Duodenal mucosa (tissue), 2 donors: ENCODE results near the gene GSK3B.
"Not testable (repeated sequence)": the region's sequence is repeated elsewhere in the genome, so short reads cannot be mapped to it uniquely, and the experiment has no call there.

Experiments used
- H3K27ac ChIP-seq: one replicate; pipeline ENCODE4 v1.7.0; 2013; ENCODE audit warnings: low read depth, low read length
- H3K27me3 ChIP-seq, 2 donors: one replicate each; pipeline ENCODE4 v1.7.0; 2013; ENCODE audit warnings: low read length in 2 of 2, control low read depth in 1 of 2; ENCODE audit not compliant: insufficient read depth in 2 of 2, control insufficient read depth in 1 of 2
- H3K36me3 ChIP-seq, 2 donors: one replicate each; pipeline ENCODE4 v1.7.0; 2013; ENCODE audit warnings: low read length in 2 of 2, control low read depth in 1 of 2; ENCODE audit not compliant: insufficient read depth in 2 of 2, control insufficient read depth in 1 of 2
- H3K4me1 ChIP-seq, 2 donors: one replicate each; pipeline ENCODE4 v1.7.0; 2013; ENCODE audit warnings: low read length in 2 of 2, control low read depth in 1 of 2; ENCODE audit not compliant: insufficient read depth in 2 of 2, control insufficient read depth in 1 of 2
- H3K4me3 ChIP-seq, 2 donors: one replicate each; pipeline ENCODE4 v1.7.0; 2013; ENCODE audit warnings: low read length in 2 of 2, low read depth in 1 of 2
- H3K9ac ChIP-seq, 2 donors: one replicate each; pipeline ENCODE4 v1.7.0; 2013; ENCODE audit warnings: low read length in 2 of 2, low read depth in 1 of 2
- H3K9me3 ChIP-seq, 2 donors: one replicate each; pipeline ENCODE4 v1.7.0; 2013; ENCODE audit warnings: low read length in 2 of 2, control low read depth in 1 of 2; ENCODE audit not compliant: control insufficient read depth in 1 of 2

The GSK3B gene

DNA sequence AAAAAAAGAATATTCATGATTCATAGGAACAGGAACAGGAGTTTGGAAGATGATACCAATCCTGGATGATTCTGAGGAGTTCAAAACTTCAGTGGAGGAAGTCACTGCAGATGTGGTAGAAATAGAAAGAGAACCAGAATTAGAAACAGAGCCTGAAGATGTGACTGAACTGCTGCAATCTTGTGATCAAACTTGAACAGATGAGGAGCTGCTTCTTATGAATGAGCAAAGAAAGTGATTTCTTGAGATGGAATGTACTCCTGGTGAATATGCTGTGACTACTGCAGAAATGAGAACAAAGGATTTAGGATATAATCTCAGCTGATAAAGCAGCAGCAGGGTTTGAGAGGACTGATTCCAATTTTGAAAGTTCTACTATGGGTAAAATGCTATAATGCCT lies 72.7 kb downstream of the GSK3B start:
- Histone ChIP-seq H3K27me3 (no peaks in the 10 kb centered on the region), H3K36me3 (no peaks in the 10 kb centered on the region), H3K4me1 (peaks cover 0 to 11% of the 10 kb centered on the region in 2 donors), H3K9me3 (no peaks in the 10 kb centered on the region), H3K9ac (no peak overlapping the region), H3K4me3 (no peak overlapping the region), H3K27ac (no peak overlapping the region)

- no peaks in the 10 kb centered on the region for H3K9me3 ChIP-seq
- peaks cover 3 to 15% of the 10 kb centered on the region in 2 donors for H3K4me1 ChIP-seq
- no peak overlapping the region for H3K4me3 ChIP-seq
- no peaks in the 10 kb centered on the region for H3K27me3 ChIP-seq
- H3K9ac ChIP-seq = no peak overlapping the region
- no peak overlapping the region for H3K27ac ChIP-seq
- no peaks in the 10 kb centered on the region for H3K36me3 ChIP-seq
These were observed 75.9 kb downstream of the GSK3B start for GRCh38 chr3:120018299-120018698.

DNA sequence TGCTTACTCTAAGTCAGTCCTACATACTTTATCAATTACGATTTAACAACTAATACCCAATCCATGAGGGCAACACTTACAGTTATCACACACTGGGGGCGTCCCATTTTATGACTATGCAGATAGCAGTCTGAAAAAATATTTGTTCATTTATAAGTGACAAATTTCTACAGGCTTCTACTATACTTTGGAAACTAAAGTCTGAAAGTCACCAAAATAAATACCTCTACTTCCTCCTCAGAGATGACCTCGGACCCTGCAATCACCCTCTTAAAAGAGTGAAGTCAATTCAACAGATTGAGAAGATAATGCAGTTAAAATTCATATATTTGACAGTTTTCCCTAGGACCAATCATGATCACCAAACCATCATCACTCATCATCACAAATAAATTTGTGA lies 76.6 kb downstream of the GSK3B start:
- H3K27ac ChIP-seq = no peak overlapping the region
- peaks cover 5 to 15% of the 10 kb centered on the region in 2 donors for H3K4me1 ChIP-seq
- no peaks in the 10 kb centered on the region for H3K27me3 ChIP-seq
- no peak overlapping the region for H3K9ac ChIP-seq
- H3K4me3 ChIP-seq = no peak overlapping the region
- no peaks in the 10 kb centered on the region for H3K36me3 ChIP-seq
- H3K9me3 ChIP-seq = no peaks in the 10 kb centered on the region

- Histone ChIP-seq H3K9ac (no peak overlapping the region), H3K27me3 (no peaks in the 10 kb centered on the region), H3K36me3 (no peaks in the 10 kb centered on the region), H3K9me3 (no peaks in the 10 kb centered on the region), H3K27ac (no peak overlapping the region), H3K4me1 (peaks cover 5 to 15% of the 10 kb centered on the region in 2 donors), H3K4me3 (no peak overlapping the region)
These were observed 80.8 kb downstream of the GSK3B start for GRCh38 chr3:120013481-120013880.

GRCh38 chr3:120005741-120006140 lies 88.5 kb downstream of the GSK3B start:
- not testable (repeated sequence) for H3K27ac ChIP-seq, H3K9ac ChIP-seq, H3K4me3 ChIP-seq, H3K9me3 ChIP-seq, H3K4me1 ChIP-seq, H3K27me3 ChIP-seq, H3K36me3 ChIP-seq

- H3K9ac ChIP-seq, H3K36me3 ChIP-seq, H3K27me3 ChIP-seq, H3K4me3 ChIP-seq, H3K4me1 ChIP-seq, H3K27ac ChIP-seq, H3K9me3 ChIP-seq: not testable (repeated sequence)
These were observed 90.2 kb downstream of the GSK3B start for GRCh38 chr3:120004008-120004498.

- H3K27me3 ChIP-seq = no peaks in the 10 kb centered on the region
- peaks cover 6 to 11% of the 10 kb centered on the region in 2 donors for H3K36me3 ChIP-seq
- H3K4me1 ChIP-seq = peaks cover 4 to 6% of the 10 kb centered on the region in 2 donors
- no peak overlapping the region for H3K27ac ChIP-seq
- H3K9ac ChIP-seq = no peak overlapping the region
- no peak overlapping the region for H3K4me3 ChIP-seq
- no peaks in the 10 kb centered on the region for H3K9me3 ChIP-seq
These were observed 96.1 kb downstream of the GSK3B start for GRCh38 chr3:119998166-119998565.

DNA sequence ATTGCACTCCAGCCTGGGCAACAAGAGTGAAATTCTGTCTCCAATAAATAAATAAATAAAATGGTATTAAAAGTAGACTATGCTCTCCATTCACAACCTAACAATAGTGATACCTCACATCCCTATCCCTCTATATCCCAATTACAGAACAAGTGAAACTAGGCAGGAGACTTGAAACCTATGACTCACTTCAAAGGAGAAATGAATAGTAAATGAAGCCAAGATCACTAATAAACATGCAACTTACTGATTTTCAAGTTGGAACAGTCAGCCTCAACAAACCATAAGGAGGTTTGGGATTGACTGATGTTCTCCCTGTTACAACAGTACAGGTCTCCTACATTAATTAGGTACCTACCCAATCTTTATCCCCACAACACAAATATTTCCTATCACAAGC lies 103.4 kb downstream of the GSK3B start:
- H3K9ac ChIP-seq = no peak overlapping the region
- H3K36me3 ChIP-seq = no peaks in the 10 kb centered on the region
- no peak overlapping the region for H3K4me3 ChIP-seq
- peaks cover 0 to 4% of the 10 kb centered on the region in 2 donors for H3K9me3 ChIP-seq
- H3K27ac ChIP-seq = no peak overlapping the region
- H3K4me1 ChIP-seq = peaks cover 10 to 12% of the 10 kb centered on the region in 2 donors
- H3K27me3 ChIP-seq = no peaks in the 10 kb centered on the region

- Histone ChIP-seq H3K36me3 (no peaks in the 10 kb centered on the region), H3K4me3 (no peak overlapping the region), H3K4me1 (peaks cover 10 to 12% of the 10 kb centered on the region in 2 donors), H3K9ac (no peak overlapping the region), H3K27me3 (no peaks in the 10 kb centered on the region), H3K9me3 (peaks cover 1 to 4% of the 10 kb centered on the region in 2 donors), H3K27ac (no peak overlapping the region)
These were observed 104.1 kb downstream of the GSK3B start for GRCh38 chr3:119989981-119990655.

GRCh38 chr3:119986812-119987211 lies 107.4 kb downstream of the GSK3B start:
- not testable (repeated sequence) for H3K27ac ChIP-seq, H3K4me3 ChIP-seq, H3K9ac ChIP-seq, H3K9me3 ChIP-seq, H3K27me3 ChIP-seq, H3K36me3 ChIP-seq, H3K4me1 ChIP-seq
